Lower lobe of right lung (tissue), 2 donors: ENCODE results near the gene IKZF2. TPM values are rescaled to one million over a fixed set of nuclear protein-coding genes. Genes with fewer than 3 reads are reported as not detected.

Experiments
- ATAC-seq, 2 donors: fragments of 200-7000 bp; cut with Tn5 transposase; one replicate each; pipeline ENCODE4 v1.9.1; 2020 to 2022; ENCODE audit warnings: mild to moderate bottlenecking in 2 of 2, moderate library complexity in 2 of 2
- DNase-seq: peaks from one replicate; pipeline ENCODE4 v3.0.0-alpha.2; 2020
- H3K27ac ChIP-seq: fragments of 200-600 bp; one replicate; pipeline ENCODE4 v1.8.0; 2022
- H3K27me3 ChIP-seq: fragments of 200-600 bp; one replicate; pipeline ENCODE4 v1.8.0; 2022; ENCODE audit warnings: low read depth
- H3K36me3 ChIP-seq: fragments of 200-600 bp; one replicate; pipeline ENCODE4 v1.8.0; 2022; ENCODE audit warnings: mild to moderate bottlenecking
- H3K4me1 ChIP-seq: fragments of 200-600 bp; one replicate; pipeline ENCODE4 v1.8.0; 2022
- H3K4me3 ChIP-seq: fragments of 200-600 bp; one replicate; pipeline ENCODE4 v1.8.0; 2022; ENCODE audit warnings: mild to moderate bottlenecking
- H3K9me3 ChIP-seq: fragments of 200-600 bp; one replicate; pipeline ENCODE4 v1.8.0; 2022
- CTCF ChIP-seq: fragments of 200-600 bp; IDR thresholded peaks from one replicate; pipeline ENCODE4 v1.8.0; 2022; ENCODE audit warnings: antibody characterized with exemption, mild to moderate bottlenecking
- intact Hi-C: fragments of 100-400 bp; cut with DNase I; formaldehyde crosslinking; loops from one replicate; pipeline ENCODE4 v1.11.0; 2022
- total RNA-seq: library from RNA; stranded (reverse); fragmentation: NEBNext Ultra II Directional; extraction: Animal tissue kit (Norgen Biotek cat#: 25700); gene quantifications from one replicate; pipeline ENCODE4 v1.2.1, GENCODE V29; 2021
- donor health status: DM: no; HTN: yes; CAD: no; lungs with severe emphysema.

The IKZF2 gene
- total RNA-seq, 1 donor from 2014 or later: 16.5 TPM

GRCh38 chr2:212949786-212950185 lies 201.6 kb downstream of the IKZF2 start:
- intact Hi-C loops: no loop called here
- Histone ChIP-seq H3K36me3 (no peaks in the 10 kb centered on the region), H3K27ac (no peak overlapping the region), H3K27me3 (no peaks in the 10 kb centered on the region), H3K4me3 (no peak overlapping the region), H3K4me1 (no peaks in the 10 kb centered on the region), H3K9me3 (no peaks in the 10 kb centered on the region)
- ATAC-seq (no peak), DNase-seq (no peak)
- TF ChIP-seq CTCF: no peak

Other genes with a start within 250 kb of the IKZF2 start
- gene SPAG16, start 132.9 kb upstream of the IKZF2 start, total RNA-seq: 16.7 TPM